Activated T-cell treated with anti-CD3 and anti-CD28 coated beads, Interleukin-2, amount 50 U/mL, for 24 hours (primary cell): Measurements from ENCODE around the gene SMARCD3.

Experiments used
- DNase-seq: peaks from one replicate; pipeline ENCODE4 v3.0.0-alpha.2; 2020
- H3K27ac Mint-ChIP-seq: 2 replicates; pipeline ENCODE4 v1.8.0; 2020; ENCODE audit warnings: mild to moderate bottlenecking, mixed read lengths
- H3K27me3 Mint-ChIP-seq: 2 replicates; pipeline ENCODE4 v1.8.0; 2020; ENCODE audit warnings: mixed read lengths
- H3K36me3 Mint-ChIP-seq: 2 replicates; pipeline ENCODE4 v1.8.0; 2020; ENCODE audit warnings: low read depth, mixed read lengths
- H3K4me1 Mint-ChIP-seq: 2 replicates; pipeline ENCODE4 v1.8.0; 2020; ENCODE audit warnings: low read depth, mixed read lengths
- H3K4me3 Mint-ChIP-seq: 2 replicates; pipeline ENCODE4 v1.8.0; 2020; ENCODE audit warnings: mild to moderate bottlenecking, moderate library complexity, mixed read lengths
- H3K9me3 Mint-ChIP-seq: 2 replicates; pipeline ENCODE4 v1.8.0; 2020; ENCODE audit warnings: mixed read lengths

Gene SMARCD3

GRCh38 chr7:151247611-151248345, 716 bp downstream of the SMARCD3 start:
- Mint-ChIP-seq H3K4me3 (peak overlapping the region; percentile 63), H3K36me3 (no peaks in the 10 kb centered on the region), H3K9me3 (no peaks in the 10 kb centered on the region), H3K27ac (no peak overlapping the region), H3K27me3 (peaks cover 59% of the 10 kb centered on the region), H3K4me1 (peaks cover 50% of the 10 kb centered on the region)
- peak; percentile 45 for DNase-seq

GRCh38 chr7:151246851-151247580, 1.5 kb downstream of the SMARCD3 start:
- Mint-ChIP-seq H3K4me1 (peaks cover 49% of the 10 kb centered on the region), H3K9me3 (no peaks in the 10 kb centered on the region), H3K4me3 (no peak overlapping the region), H3K36me3 (no peaks in the 10 kb centered on the region), H3K27me3 (peaks cover 51% of the 10 kb centered on the region), H3K27ac (no peak overlapping the region)
- no peak for DNase-seq

GRCh38 chr7:151246102-151246850, 2.2 kb downstream of the SMARCD3 start:
- Mint-ChIP-seq H3K36me3 (no peaks in the 10 kb centered on the region), H3K9me3 (no peaks in the 10 kb centered on the region), H3K4me1 (peaks cover 48% of the 10 kb centered on the region), H3K4me3 (peak overlapping the region; percentile 36), H3K27me3 (peaks cover 49% of the 10 kb centered on the region), H3K27ac (no peak overlapping the region)
- DNase-seq = no peak

- Mint-ChIP-seq H3K36me3 (peaks cover 7% of the 10 kb centered on the region), H3K4me3 (peak overlapping the region; percentile 36), H3K27ac (no peak overlapping the region), H3K4me1 (peaks cover 43% of the 10 kb centered on the region), H3K9me3 (no peaks in the 10 kb centered on the region), H3K27me3 (peaks cover 42% of the 10 kb centered on the region)
- DNase-seq = peak; percentile 77
Measured at GRCh38 chr7:151245360-151246101, 3.0 kb downstream of the SMARCD3 start.

GRCh38 chr7:151244841-151245346, 3.6 kb downstream of the SMARCD3 start:
- Mint-ChIP-seq H3K4me3 (peak overlapping the region; percentile 41), H3K36me3 (peaks cover 13% of the 10 kb centered on the region), H3K4me1 (peaks cover 43% of the 10 kb centered on the region), H3K27ac (no peak overlapping the region), H3K9me3 (no peaks in the 10 kb centered on the region), H3K27me3 (peaks cover 35% of the 10 kb centered on the region)
- no peak for DNase-seq

GRCh38 chr7:151244196-151244840, 4.2 kb downstream of the SMARCD3 start:
- Mint-ChIP-seq H3K9me3 (no peaks in the 10 kb centered on the region), H3K4me3 (peak overlapping the region; percentile 62), H3K27me3 (peaks cover 30% of the 10 kb centered on the region), H3K4me1 (peaks cover 40% of the 10 kb centered on the region), H3K27ac (no peak overlapping the region), H3K36me3 (peaks cover 17% of the 10 kb centered on the region)
- DNase-seq = peak; percentile 73

GRCh38 chr7:151243408-151244195, 4.9 kb downstream of the SMARCD3 start:
- Mint-ChIP-seq H3K27me3 (peaks cover 27% of the 10 kb centered on the region), H3K4me3 (peak overlapping the region; percentile 62), H3K27ac (peak overlapping the region; percentile 59), H3K4me1 (peaks cover 37% of the 10 kb centered on the region), H3K36me3 (peaks cover 23% of the 10 kb centered on the region), H3K9me3 (no peaks in the 10 kb centered on the region)
- DNase-seq = peak; percentile 58

GRCh38 chr7:151243045-151243349, 5.5 kb downstream of the SMARCD3 start:
- peaks cover 34% of the 10 kb centered on the region for H3K4me1 Mint-ChIP-seq
- H3K36me3 Mint-ChIP-seq = peaks cover 26% of the 10 kb centered on the region
- no peak for DNase-seq
- no peaks in the 10 kb centered on the region for H3K9me3 Mint-ChIP-seq
- peaks cover 23% of the 10 kb centered on the region for H3K27me3 Mint-ChIP-seq
- peak overlapping the region; percentile 59 for H3K27ac Mint-ChIP-seq
- peak overlapping the region; percentile 62 for H3K4me3 Mint-ChIP-seq

GRCh38 chr7:151242159-151243044, 6.1 kb downstream of the SMARCD3 start:
- DNase-seq = no peak
- peaks cover 17% of the 10 kb centered on the region for H3K27me3 Mint-ChIP-seq
- H3K27ac Mint-ChIP-seq = peak overlapping the region; percentile 59
- peaks cover 30% of the 10 kb centered on the region for H3K4me1 Mint-ChIP-seq
- peaks cover 32% of the 10 kb centered on the region for H3K36me3 Mint-ChIP-seq
- H3K9me3 Mint-ChIP-seq = no peaks in the 10 kb centered on the region
- H3K4me3 Mint-ChIP-seq = no peak overlapping the region

- Mint-ChIP-seq H3K27me3 (peaks cover 10% of the 10 kb centered on the region), H3K4me3 (no peak overlapping the region), H3K4me1 (peaks cover 30% of the 10 kb centered on the region), H3K9me3 (no peaks in the 10 kb centered on the region), H3K36me3 (peaks cover 39% of the 10 kb centered on the region), H3K27ac (peak overlapping the region; percentile 41)
- DNase-seq = no peak
Measured at GRCh38 chr7:151241755-151242096, 6.8 kb downstream of the SMARCD3 start.

- Mint-ChIP-seq H3K4me1 (peaks cover 29% of the 10 kb centered on the region), H3K9me3 (no peaks in the 10 kb centered on the region), H3K27me3 (peaks cover 4% of the 10 kb centered on the region), H3K27ac (peak overlapping the region; percentile 69), H3K4me3 (no peak overlapping the region), H3K36me3 (peaks cover 44% of the 10 kb centered on the region)
- DNase-seq = no peak
Measured at GRCh38 chr7:151240942-151241754, 7.3 kb downstream of the SMARCD3 start.

GRCh38 chr7:151240536-151240935, 8.0 kb downstream of the SMARCD3 start:
- Mint-ChIP-seq H3K36me3 (peaks cover 50% of the 10 kb centered on the region), H3K27ac (peak overlapping the region; percentile 50), H3K4me3 (no peak overlapping the region), H3K27me3 (no peaks in the 10 kb centered on the region), H3K9me3 (no peaks in the 10 kb centered on the region), H3K4me1 (peaks cover 26% of the 10 kb centered on the region)
- DNase-seq = no peak
